Neural progenitor cell (in vitro differentiated cells): ENCODE measurements around the gene SPAAR.

Experiments used
- CTCF ChIP-seq: fragments of 200-600 bp; sonication (generic); IDR thresholded peaks from 2 replicates; pipeline ENCODE4 v1.5.1; 2017; ENCODE audit warnings: antibody characterized with exemption, mild to moderate bottlenecking
- EZH2 ChIP-seq: fragments of 200-600 bp; sonication (generic); IDR thresholded peaks from 2 replicates; pipeline ENCODE4 v1.6.1; 2017; ENCODE audit warnings: antibody characterized with exemption, mild to moderate bottlenecking, moderate library complexity

DNA sequence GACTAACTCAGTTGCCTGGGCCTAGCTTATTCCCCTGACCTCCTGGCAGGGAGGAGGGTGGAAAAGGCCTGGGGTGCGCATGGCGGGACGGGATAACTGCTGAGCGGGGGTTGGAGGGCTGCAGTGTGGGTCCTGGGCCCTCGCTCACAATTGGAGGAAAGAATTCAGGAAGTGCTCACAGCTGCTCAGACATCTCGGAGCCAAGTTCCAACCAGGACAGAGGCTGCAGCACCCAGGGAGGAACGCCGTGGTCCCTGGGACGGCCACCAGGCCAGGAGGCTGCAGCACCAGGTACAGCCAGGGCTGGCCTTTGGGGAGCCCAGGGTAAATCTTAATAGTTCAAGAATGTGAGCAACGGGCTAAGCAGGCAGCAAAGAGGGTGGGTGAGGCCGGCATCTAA, at the start of gene SPAAR:
- TF ChIP-seq CTCF (no peak), EZH2 (no peak)
